ENCODE results near the gene TNFRSF12A. TPM values are rescaled to one million over a fixed set of nuclear protein-coding genes. Genes with fewer than 3 reads are reported as not detected.

The TNFRSF12A gene
- total and polyA plus RNA-seq, 2 experiments from 2014 or later = 115 to 142 TPM

GRCh38 chr16:2982402-2982801 lies 37.8 kb upstream of the TNFRSF12A start:
- Histone ChIP-seq H3K36me3 (no peaks in the 10 kb centered on the region), H3K27ac (no peak overlapping the region), H3K4me3 (no peak overlapping the region), H3K9me3 (ENCODE audit: low read depth) (no peaks in the 10 kb centered on the region), H3K4me1 (ENCODE audit: low read depth) (peaks cover 11% of the 10 kb centered on the region), H3K27me3 (no peaks in the 10 kb centered on the region)
- no peak for TF ChIP-seq CTCF (IDR thresholded peaks at IDR 0.05; ENCODE audit: low read depth, low read length)
- no peak for DNase-seq (ENCODE audit: low read depth in 1 of 2, low spot score in 1 of 2)

- no peak overlapping the region for H3K4me3 ChIP-seq
- TF ChIP-seq CTCF (IDR thresholded peaks at IDR 0.05; ENCODE audit: low read depth, low read length) = peak; percentile 86
- H3K27me3 ChIP-seq = no peaks in the 10 kb centered on the region
- H3K4me1 ChIP-seq (ENCODE audit: low read depth) = peaks cover 23% of the 10 kb centered on the region
- no peaks in the 10 kb centered on the region for H3K9me3 ChIP-seq (ENCODE audit: low read depth)
- H3K27ac ChIP-seq = no peak overlapping the region
- no peaks in the 10 kb centered on the region for H3K36me3 ChIP-seq
- peak; percentile 80 to 82 for DNase-seq (ENCODE audit: low read depth in 1 of 2, low spot score in 1 of 2)
These were observed 36.4 kb upstream of the TNFRSF12A start for GRCh38 chr16:2983706-2984136.

- Histone ChIP-seq H3K36me3 (no peaks in the 10 kb centered on the region), H3K9me3 (ENCODE audit: low read depth) (no peaks in the 10 kb centered on the region), H3K27me3 (no peaks in the 10 kb centered on the region), H3K4me3 (no peak overlapping the region), H3K4me1 (ENCODE audit: low read depth) (peaks cover 23% of the 10 kb centered on the region), H3K27ac (no peak overlapping the region)
- TF ChIP-seq CTCF (IDR thresholded peaks at IDR 0.05; ENCODE audit: low read depth, low read length) = no peak
- DNase-seq (ENCODE audit: low read depth in 1 of 2, low spot score in 1 of 2) = no peak
These were observed 34.7 kb upstream of the TNFRSF12A start for GRCh38 chr16:2985462-2985861.

- H3K36me3 ChIP-seq = no peaks in the 10 kb centered on the region
- H3K27ac ChIP-seq = no peak overlapping the region
- H3K27me3 ChIP-seq = no peaks in the 10 kb centered on the region
- no peak for DNase-seq (ENCODE audit: low read depth in 1 of 2, low spot score in 1 of 2)
- TF ChIP-seq CTCF (IDR thresholded peaks at IDR 0.05; ENCODE audit: low read depth, low read length) = no peak
- no peaks in the 10 kb centered on the region for H3K9me3 ChIP-seq (ENCODE audit: low read depth)
- H3K4me3 ChIP-seq = no peak overlapping the region
- H3K4me1 ChIP-seq (ENCODE audit: low read depth) = peaks cover 21% of the 10 kb centered on the region
These were observed 34.2 kb upstream of the TNFRSF12A start for GRCh38 chr16:2985893-2986355.

- no peak for DNase-seq (ENCODE audit: low read depth in 1 of 2, low spot score in 1 of 2)
- H3K4me1 ChIP-seq (ENCODE audit: low read depth) = peaks cover 15% of the 10 kb centered on the region
- no peaks in the 10 kb centered on the region for H3K9me3 ChIP-seq (ENCODE audit: low read depth)
- H3K36me3 ChIP-seq = no peaks in the 10 kb centered on the region
- no peak overlapping the region for H3K4me3 ChIP-seq
- H3K27ac ChIP-seq = no peak overlapping the region
- TF ChIP-seq CTCF (IDR thresholded peaks at IDR 0.05; ENCODE audit: low read depth, low read length) = no peak
- no peaks in the 10 kb centered on the region for H3K27me3 ChIP-seq
These were observed 33.5 kb upstream of the TNFRSF12A start for GRCh38 chr16:2986623-2987188.

Data from cardiac muscle cell (in vitro differentiated cells and primary cell).